SHP77 treated with DMSO at 0.1 percent for 48 hours (cell line): ENCODE measurements around the gene CTNNA3.
"Not testable (repeated sequence)": the region's sequence is repeated elsewhere in the genome, so short reads cannot be mapped to it uniquely, and the experiment has no call there.

Experiments
- DNase-seq: peaks from one replicate; lab custom pipeline; 2025; lab: John Stamatoyannopoulos, UW

Gene CTNNA3

GRCh38 chr10:67602268-67602950, 93.6 kb downstream of the CTNNA3 start:
- no peak for DNase-seq

GRCh38 chr10:67599597-67599996, 96.4 kb downstream of the CTNNA3 start:
- no peak for DNase-seq

GRCh38 chr10:67596641-67597040, 99.4 kb downstream of the CTNNA3 start:
- no peak for DNase-seq

GRCh38 chr10:67587771-67588170, 108.2 kb downstream of the CTNNA3 start:
- DNase-seq, result no peak

- DNase-seq, result no peak
Measured at GRCh38 chr10:67575532-67575931, 120.5 kb downstream of the CTNNA3 start.

GRCh38 chr10:67573484-67573883, 122.5 kb downstream of the CTNNA3 start:
- DNase-seq, result no peak

- DNase-seq, result no peak
Measured at GRCh38 chr10:67571503-67571902, 124.5 kb downstream of the CTNNA3 start.

- not testable (repeated sequence) for DNase-seq
Measured at GRCh38 chr10:67558311-67558710, 137.7 kb downstream of the CTNNA3 start.

- no peak for DNase-seq
Measured at GRCh38 chr10:67553254-67553653, 142.7 kb downstream of the CTNNA3 start.

GRCh38 chr10:67550838-67551402, 145.1 kb downstream of the CTNNA3 start:
- no peak for DNase-seq

GRCh38 chr10:67550046-67550445, 145.9 kb downstream of the CTNNA3 start:
- no peak for DNase-seq

- DNase-seq, result no peak
Measured at GRCh38 chr10:67549390-67549789, 146.6 kb downstream of the CTNNA3 start.

GRCh38 chr10:67541411-67541810, 154.6 kb downstream of the CTNNA3 start:
- no peak for DNase-seq

- no peak for DNase-seq
Measured at GRCh38 chr10:67539312-67539711, 156.7 kb downstream of the CTNNA3 start.

- no peak for DNase-seq
Measured at GRCh38 chr10:67537906-67538305, 158.1 kb downstream of the CTNNA3 start.

- no peak for DNase-seq
Measured at GRCh38 chr10:67533376-67533775, 162.6 kb downstream of the CTNNA3 start.

GRCh38 chr10:67530990-67531389, 165.0 kb downstream of the CTNNA3 start:
- DNase-seq, result not testable (repeated sequence)

- no peak for DNase-seq
Measured at GRCh38 chr10:67527351-67527750, 168.6 kb downstream of the CTNNA3 start.

- DNase-seq, result no peak
Measured at GRCh38 chr10:67521546-67521945, 174.4 kb downstream of the CTNNA3 start.

- DNase-seq, result no peak
Measured at GRCh38 chr10:67520924-67521520, 175.0 kb downstream of the CTNNA3 start.

GRCh38 chr10:67519434-67519833, 176.6 kb downstream of the CTNNA3 start:
- DNase-seq, result no peak

GRCh38 chr10:67518756-67519155, 177.2 kb downstream of the CTNNA3 start:
- DNase-seq, result no peak

GRCh38 chr10:67518043-67518442, 178.0 kb downstream of the CTNNA3 start:
- DNase-seq, result no peak

- no peak for DNase-seq
Measured at GRCh38 chr10:67506757-67507091, 189.3 kb downstream of the CTNNA3 start.
